GM18507 (cell line): Measurements from ENCODE around the gene CNTF.
"Not testable (repeated sequence)": the region's sequence is repeated elsewhere in the genome, so short reads cannot be mapped to it uniquely, and the experiment has no call there.

Experiments
- DNase-seq: peaks from one replicate; pipeline ENCODE4 v3.0.0; 2011; ENCODE audit warnings: low read depth; ENCODE audit not compliant: insufficient read length; ENCODE audit errors: extremely low spot score
- FAIRE-seq: peaks from 2 replicates; lab custom pipeline; 2011; peaks lifted over from hg19 to GRCh38; lab: Jason Lieb, UNC

CNTF gene, protein sequence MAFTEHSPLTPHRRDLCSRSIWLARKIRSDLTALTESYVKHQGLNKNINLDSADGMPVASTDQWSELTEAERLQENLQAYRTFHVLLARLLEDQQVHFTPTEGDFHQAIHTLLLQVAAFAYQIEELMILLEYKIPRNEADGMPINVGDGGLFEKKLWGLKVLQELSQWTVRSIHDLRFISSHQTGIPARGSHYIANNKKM

GRCh38 chr11:58622344-58622743 is at the start of gene CNTF:
CNTF (plus strand) TSS chr11:58622665; CDS start chr11:58622753, 88 bp downstream.
- no peak for FAIRE-seq
- no peak for DNase-seq

DNA sequence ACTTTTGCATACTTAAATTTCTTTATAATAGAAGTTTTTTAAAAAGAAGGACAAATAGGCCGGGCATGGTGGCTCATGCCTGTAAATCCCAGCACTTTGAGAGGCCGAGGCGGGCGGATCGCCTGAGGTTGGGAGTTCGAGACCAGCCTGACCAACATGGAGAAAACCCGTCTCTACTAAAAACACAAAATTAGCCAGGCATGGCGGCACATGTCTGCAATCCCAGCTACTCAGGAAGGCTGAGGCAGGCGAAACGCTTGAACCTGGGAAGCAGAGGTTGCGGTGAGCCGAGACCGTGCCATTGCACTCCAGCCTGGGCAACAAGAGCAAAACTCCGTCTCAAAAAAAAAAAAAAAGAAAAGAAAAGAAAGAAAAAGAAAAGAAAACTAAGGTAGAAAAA is 49.6 kb upstream of the CNTF start:
- not testable (repeated sequence) for DNase-seq, FAIRE-seq

- DNase-seq (no peak), FAIRE-seq (peak; percentile 75)
Measured at GRCh38 chr11:58573451-58574104, 48.9 kb upstream of the CNTF start.

DNA sequence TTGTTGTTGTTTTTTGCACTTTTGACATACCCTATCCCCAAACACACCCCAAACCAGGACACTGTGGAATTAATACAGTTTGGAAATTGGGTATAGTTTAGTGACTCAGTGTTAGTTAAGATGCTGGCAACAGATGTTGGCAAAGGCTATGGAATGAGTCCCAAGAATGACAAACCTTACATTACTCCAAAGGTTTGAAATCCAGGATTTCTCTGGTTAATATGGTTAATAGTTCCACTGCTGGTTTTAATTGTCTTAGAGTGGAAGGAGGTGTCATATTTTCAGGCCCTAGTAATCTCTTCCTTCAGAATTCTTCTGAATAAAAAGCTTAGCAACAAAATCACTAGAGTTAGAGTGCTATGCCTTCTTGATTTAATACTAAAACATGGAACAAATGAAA is 47.6 kb upstream of the CNTF start:
- DNase-seq (no peak), FAIRE-seq (no peak)

DNA sequence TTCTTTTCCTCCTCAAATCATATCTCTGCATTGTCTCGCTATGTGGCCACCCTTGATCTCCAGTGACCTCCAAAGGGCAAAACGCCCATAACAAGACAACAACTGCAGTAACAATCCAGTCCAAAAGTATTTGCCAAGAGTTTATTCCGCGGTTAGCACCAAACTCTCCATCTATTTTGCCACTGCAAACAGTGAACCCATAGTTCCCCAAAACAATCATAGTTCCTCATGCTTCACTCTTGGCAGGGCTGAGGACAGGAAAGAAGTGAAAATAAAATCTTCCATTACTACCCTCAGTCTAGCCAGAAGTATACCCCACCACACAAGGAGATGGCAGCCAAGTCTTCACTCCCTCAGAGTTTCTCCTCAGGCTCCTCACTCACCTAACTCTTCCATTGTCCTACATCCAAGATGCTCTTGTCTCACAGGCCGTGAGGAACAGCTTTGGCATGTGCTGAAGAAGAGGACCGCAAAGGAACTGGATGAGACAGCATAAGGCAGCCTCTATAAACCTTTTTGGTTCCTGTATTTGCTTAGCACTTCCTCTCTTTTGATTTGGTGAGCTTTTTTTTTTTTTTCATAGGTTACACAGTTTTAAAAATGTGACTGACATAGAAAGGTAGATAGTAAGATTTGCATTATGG is 47.0 kb upstream of the CNTF start, which contains the start of gene LPXN:
LPXN (minus strand) TSS at position 480 of the 644 bp plus-strand sequence; CDS start at position 396, 84 bp downstream.
- FAIRE-seq (peak; percentile 73), DNase-seq (no peak)

- FAIRE-seq: no peak
Measured at GRCh38 chr11:58576887-58577471, 45.5 kb upstream of the CNTF start.

GRCh38 chr11:58577555-58578135 is 44.8 kb upstream of the CNTF start:
- DNase-seq: no peak
- peak; percentile 98 for FAIRE-seq

More at GRCh38 chr11:58576887-58577471, 45.5 kb upstream of the CNTF start:
- no peak for DNase-seq

DNA sequence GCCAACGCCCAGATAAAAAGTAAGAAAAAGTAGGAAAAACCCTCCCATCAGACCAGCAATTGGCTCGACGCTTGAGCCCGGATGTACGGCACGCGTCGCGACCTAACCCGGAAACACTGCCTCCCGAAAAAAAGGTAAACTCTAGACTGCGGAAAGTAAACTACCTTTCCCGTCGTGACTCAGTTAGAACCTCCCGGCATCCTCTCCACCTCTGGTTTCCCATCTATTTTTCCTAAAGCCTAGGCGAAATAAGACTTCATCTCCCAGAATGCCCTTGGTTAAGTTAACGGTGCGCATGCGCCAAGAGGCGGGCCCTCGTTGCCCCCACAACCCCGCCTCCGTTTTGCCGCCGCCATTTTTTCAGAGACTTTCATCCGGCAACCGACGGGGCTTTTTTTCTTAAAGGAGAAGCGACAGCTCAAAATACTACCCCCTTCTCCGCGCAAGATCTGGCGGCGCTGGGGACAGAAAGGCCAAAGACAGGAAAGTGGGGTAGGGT is 44.3 kb upstream of the CNTF start:
- no peak for DNase-seq
- no peak for FAIRE-seq

- FAIRE-seq: peak; percentile 93
- DNase-seq: peak; percentile 58
Measured at GRCh38 chr11:58578635-58579191, 43.8 kb upstream of the CNTF start, which contains the start of gene ZFP91. ZFP91 (plus strand) TSS chr11:58579063; CDS start chr11:58579282, 219 bp downstream.

DNA sequence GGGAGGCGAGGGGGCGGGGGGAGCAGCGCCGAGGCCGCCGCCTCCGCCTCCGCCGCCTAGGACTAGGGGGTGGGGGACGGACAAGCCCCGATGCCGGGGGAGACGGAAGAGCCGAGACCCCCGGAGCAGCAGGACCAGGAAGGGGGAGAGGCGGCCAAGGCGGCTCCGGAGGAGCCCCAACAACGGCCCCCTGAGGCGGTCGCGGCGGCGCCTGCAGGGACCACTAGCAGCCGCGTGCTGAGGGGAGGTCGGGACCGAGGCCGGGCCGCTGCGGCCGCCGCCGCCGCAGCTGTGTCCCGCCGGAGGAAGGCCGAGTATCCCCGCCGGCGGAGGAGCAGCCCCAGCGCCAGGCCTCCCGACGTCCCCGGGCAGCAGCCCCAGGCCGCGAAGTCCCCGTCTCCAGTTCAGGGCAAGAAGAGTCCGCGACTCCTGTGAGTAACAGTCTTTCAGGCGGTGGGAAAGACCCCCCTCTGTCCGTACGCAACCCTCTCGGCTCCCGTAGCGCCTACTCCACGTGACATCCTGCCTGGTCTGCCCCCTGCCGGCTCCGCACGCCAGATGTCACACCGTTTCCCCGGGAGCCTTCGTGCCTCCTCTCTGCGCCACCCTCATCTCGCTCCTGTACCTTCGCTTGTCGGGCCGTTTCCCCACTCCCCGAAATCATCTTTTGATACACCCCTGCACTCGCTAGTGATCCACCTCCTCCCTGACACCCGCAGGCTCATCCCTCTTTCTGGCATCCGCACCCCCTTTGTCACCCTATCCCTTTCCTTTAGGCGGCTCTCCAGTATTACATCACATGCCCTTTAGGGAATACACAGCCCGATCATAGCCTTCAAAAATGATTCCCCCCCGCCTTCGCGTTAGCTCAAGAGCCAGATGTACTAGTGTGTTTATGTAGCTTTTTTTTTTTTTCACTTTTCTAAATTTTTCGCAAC is 43.0 kb upstream of the CNTF start:
- DNase-seq (no peak), FAIRE-seq (peak; percentile 93)

DNA sequence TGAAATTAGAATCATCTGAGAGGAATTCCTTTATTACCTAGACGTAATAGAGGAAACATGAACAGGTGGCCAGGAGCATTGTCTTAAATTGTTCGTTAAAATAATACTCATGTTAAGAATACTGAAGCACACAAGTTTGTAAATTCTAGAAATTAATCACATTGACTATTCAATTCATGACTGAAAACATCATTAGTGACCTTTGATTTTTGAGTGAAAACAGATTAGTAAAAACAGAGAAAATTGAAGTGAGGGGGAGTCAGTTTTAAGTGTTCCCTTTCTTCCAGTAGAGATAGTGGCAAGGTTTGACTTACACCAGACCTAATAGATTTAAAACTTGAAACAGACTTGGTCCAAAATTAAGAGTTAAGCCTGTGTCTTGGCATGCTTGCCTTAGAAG is 42.2 kb upstream of the CNTF start:
- DNase-seq: no peak
- no peak for FAIRE-seq

- no peak for FAIRE-seq
Measured at GRCh38 chr11:58582437-58582836, 40.0 kb upstream of the CNTF start.

DNA sequence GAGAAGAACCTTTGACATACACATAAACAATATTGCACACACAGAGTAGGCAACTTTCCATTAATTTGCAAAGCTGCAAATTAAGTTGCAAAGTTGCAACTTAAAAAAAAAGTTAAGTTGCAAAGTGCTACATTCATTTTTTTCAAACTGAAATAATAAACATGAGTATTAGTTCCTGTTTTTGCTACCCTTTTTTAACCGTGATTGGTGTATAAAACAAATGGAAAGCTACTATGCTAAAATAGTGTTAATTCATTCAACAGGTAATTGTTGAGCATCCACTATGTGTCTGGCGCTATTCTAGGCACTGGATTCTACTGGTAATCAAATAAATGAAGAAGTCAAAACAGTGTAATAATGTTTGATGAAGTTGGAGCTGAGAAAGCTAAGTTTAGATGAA is 35.5 kb upstream of the CNTF start:
- DNase-seq: no peak
- FAIRE-seq: peak; percentile 9

More at GRCh38 chr11:58582437-58582836, 40.0 kb upstream of the CNTF start:
- DNase-seq: no peak

DNA sequence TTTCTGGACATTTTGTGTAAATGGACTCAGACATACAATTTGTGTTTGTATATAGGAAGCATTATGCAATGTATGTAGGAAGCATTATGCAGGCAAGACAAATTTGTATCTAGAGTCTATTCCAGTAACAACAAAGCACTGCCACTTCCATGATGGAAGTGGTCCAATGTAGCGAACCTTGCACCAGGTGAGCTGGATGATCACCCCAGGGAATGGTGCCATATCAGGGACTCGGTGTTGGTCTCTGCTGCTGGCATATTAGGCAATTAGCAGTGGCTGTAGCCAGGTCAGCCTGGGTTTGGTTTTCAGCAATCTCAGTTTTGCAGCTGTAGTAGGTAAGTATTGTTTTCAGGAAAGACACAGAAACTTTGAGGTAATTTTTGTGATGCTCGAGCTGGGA is 30.8 kb upstream of the CNTF start:
- FAIRE-seq (no peak), DNase-seq (no peak)

GRCh38 chr11:58592760-58593472 is 29.5 kb upstream of the CNTF start:
- FAIRE-seq (no peak), DNase-seq (no peak)

- DNase-seq: no peak
- no peak for FAIRE-seq
Measured at GRCh38 chr11:58594826-58595225, 27.6 kb upstream of the CNTF start.

- no peak for DNase-seq
- FAIRE-seq: no peak
Measured at GRCh38 chr11:58596621-58597020, 25.8 kb upstream of the CNTF start.
